Rectal smooth muscle tissue (tissue), 1 donor: ENCODE measurements around the gene EML1.

Experiments used
- H3K27ac ChIP-seq: one replicate; pipeline ENCODE4 v1.7.0; 2013; ENCODE audit warnings: low read depth, low read length, inconsistent platforms
- H3K27me3 ChIP-seq: one replicate; pipeline ENCODE4 v1.7.0; 2013; ENCODE audit warnings: low read length; ENCODE audit not compliant: control insufficient read depth, insufficient read depth
- H3K36me3 ChIP-seq: one replicate; pipeline ENCODE4 v1.7.0; 2013; ENCODE audit warnings: low read length; ENCODE audit not compliant: control insufficient read depth, insufficient read depth
- H3K4me1 ChIP-seq: one replicate; pipeline ENCODE4 v1.7.0; 2013; ENCODE audit warnings: low read length; ENCODE audit not compliant: control insufficient read depth, insufficient read depth
- H3K4me3 ChIP-seq: one replicate; pipeline ENCODE4 v1.7.0; 2013; ENCODE audit warnings: low read length
- H3K9ac ChIP-seq: one replicate; pipeline ENCODE4 v1.7.0; 2013; ENCODE audit warnings: low read length

The EML1 gene

DNA sequence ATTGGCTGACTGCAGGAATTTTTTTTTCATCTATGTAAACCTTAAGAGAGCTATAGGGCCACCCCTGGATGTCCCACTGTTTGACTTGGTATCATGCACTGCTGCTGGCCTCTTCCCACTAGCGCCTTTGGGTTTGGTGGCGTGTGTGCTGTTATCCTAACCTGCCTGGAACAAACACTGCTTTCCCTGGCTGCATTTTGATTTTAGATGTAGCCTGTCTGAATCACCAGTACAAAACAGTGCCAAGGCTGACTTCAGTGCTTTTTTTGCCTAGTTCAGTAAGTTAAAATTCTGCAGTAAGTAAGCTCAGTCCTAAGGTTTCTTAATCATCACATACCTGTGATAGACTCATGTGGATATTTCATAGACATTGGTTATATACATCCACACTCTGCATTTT lies 99.2 kb downstream of the EML1 start:
- Histone ChIP-seq H3K27ac (no peak overlapping the region), H3K36me3 (no peaks in the 10 kb centered on the region)

DNA sequence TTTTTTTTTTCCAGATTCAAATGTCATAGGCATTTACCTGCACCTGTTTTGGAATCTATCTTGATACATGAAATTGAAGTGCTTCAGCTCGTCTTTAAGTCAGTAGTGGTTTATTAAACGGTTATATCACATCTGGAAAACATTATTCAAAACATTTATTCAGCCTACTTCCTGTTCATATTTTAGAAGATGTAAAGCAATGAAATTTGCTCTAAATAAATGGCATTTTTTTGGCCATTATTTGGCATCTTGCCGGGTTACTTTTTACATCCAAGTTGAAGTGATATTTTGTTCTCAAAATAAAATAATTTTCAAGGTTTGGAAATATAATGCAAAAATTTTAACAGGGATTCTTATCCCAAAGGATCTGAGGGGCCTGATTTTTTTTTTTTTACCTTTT lies 103.1 kb downstream of the EML1 start:
- Histone ChIP-seq H3K4me1 (no peaks in the 10 kb centered on the region), H3K36me3 (peaks cover 2% of the 10 kb centered on the region), H3K4me3 (no peak overlapping the region), H3K27ac (no peak overlapping the region), H3K27me3 (no peaks in the 10 kb centered on the region), H3K9ac (no peak overlapping the region)

More for the DNA sequence above, 99.2 kb downstream of the EML1 start:
- H3K9ac ChIP-seq: no peak overlapping the region
- no peak overlapping the region for H3K4me3 ChIP-seq
- H3K27me3 ChIP-seq: no peaks in the 10 kb centered on the region
- no peaks in the 10 kb centered on the region for H3K4me1 ChIP-seq

DNA sequence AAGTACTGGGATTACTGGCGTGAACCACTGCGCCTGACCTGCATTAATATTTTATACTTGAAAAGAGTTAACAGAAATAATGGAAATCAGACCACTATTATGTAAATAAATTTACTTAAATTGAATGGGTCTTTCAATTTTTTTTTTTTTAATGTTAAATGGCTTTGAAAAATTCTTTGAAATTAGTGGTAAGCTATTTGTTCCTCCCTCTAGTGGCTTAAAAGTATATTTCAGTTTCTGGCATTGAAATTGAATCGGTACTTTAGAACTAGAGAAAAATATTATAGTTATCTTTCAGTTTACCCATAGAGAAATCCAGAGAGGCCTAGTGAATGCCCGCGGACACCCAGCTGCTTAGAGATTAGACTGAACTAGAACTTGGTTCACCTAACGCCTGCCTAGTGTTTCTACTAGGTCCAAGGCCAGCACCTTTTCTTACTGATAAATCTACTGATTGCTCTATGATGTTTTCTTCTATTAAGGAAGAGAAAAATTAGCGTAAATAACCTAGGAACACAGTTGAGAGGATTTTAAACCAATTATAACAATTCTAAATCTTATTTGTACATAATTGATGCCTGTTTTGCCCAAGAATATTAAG lies 106.5 kb downstream of the EML1 start:
- H3K4me3 ChIP-seq: no peak overlapping the region
- no peaks in the 10 kb centered on the region for H3K4me1 ChIP-seq
- no peak overlapping the region for H3K27ac ChIP-seq
- no peak overlapping the region for H3K9ac ChIP-seq
- H3K36me3 ChIP-seq: peaks cover 2% of the 10 kb centered on the region
- no peaks in the 10 kb centered on the region for H3K27me3 ChIP-seq

DNA sequence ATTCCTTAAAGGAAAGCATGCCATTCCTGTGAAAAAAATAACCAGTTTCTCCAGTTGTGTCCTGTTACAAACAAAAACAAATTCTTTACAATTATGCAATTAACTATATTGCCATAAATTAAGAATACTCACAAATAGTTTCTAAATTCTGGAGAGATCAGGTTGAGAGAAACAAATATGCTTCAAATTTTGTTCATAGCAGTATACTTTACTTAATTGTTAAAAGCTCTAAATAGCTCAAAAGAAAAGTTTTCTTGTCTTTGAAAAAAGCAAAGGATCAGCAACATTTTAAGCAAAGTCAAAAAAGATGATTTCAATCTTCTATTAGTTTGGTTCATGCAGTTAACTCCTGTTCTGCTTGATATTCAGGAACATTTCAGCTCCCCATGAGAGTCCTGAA lies 109.7 kb downstream of the EML1 start:
- H3K9ac ChIP-seq: no peak overlapping the region
- no peaks in the 10 kb centered on the region for H3K27me3 ChIP-seq
- no peak overlapping the region for H3K27ac ChIP-seq
- H3K4me3 ChIP-seq: no peak overlapping the region
- no peaks in the 10 kb centered on the region for H3K4me1 ChIP-seq
- H3K36me3 ChIP-seq: peaks cover 2% of the 10 kb centered on the region

DNA sequence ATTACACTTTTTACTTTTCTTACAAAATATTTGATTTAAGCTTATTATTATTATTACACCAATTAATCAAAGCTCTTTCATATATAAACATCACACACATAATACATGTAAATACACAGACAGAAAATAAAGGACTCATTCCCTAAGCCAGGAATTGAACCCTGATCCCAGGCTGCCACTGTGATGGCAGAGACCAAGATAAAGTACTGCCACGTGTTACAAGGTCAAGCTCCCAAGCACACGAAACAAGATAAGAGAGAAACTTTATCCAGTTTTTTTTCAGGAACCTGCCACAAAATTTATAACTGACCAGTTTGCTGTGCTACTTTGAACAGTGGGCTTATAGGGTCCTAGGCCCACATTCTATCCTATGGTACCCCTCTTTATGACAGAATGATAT lies 111.3 kb downstream of the EML1 start:
- Histone ChIP-seq H3K27ac (no peak overlapping the region), H3K4me3 (no peak overlapping the region), H3K4me1 (no peaks in the 10 kb centered on the region), H3K27me3 (no peaks in the 10 kb centered on the region), H3K9ac (no peak overlapping the region), H3K36me3 (peaks cover 2% of the 10 kb centered on the region)

DNA sequence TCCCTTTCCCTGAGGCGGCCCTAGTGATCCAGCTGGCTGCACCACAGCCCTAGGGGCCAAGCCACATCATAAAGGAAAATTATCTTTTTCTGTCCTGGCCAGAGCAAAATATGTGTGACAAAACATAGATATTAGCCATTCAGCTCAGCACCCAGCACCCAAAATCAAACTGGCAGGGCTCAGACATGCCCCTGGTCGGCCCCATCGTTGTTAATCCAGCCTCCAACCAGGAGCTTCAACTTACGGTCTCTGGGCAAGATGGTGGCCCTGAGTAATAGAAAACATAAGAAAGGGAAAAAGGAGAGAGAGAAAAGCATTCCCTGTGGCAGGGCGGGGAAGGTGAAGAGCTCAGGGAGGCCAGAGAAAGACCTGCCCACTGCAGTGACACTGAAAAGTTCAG lies 111.9 kb downstream of the EML1 start:
- no peaks in the 10 kb centered on the region for H3K27me3 ChIP-seq
- peaks cover 3% of the 10 kb centered on the region for H3K36me3 ChIP-seq
- no peak overlapping the region for H3K9ac ChIP-seq
- no peaks in the 10 kb centered on the region for H3K4me1 ChIP-seq
- H3K27ac ChIP-seq: no peak overlapping the region
- H3K4me3 ChIP-seq: no peak overlapping the region

DNA sequence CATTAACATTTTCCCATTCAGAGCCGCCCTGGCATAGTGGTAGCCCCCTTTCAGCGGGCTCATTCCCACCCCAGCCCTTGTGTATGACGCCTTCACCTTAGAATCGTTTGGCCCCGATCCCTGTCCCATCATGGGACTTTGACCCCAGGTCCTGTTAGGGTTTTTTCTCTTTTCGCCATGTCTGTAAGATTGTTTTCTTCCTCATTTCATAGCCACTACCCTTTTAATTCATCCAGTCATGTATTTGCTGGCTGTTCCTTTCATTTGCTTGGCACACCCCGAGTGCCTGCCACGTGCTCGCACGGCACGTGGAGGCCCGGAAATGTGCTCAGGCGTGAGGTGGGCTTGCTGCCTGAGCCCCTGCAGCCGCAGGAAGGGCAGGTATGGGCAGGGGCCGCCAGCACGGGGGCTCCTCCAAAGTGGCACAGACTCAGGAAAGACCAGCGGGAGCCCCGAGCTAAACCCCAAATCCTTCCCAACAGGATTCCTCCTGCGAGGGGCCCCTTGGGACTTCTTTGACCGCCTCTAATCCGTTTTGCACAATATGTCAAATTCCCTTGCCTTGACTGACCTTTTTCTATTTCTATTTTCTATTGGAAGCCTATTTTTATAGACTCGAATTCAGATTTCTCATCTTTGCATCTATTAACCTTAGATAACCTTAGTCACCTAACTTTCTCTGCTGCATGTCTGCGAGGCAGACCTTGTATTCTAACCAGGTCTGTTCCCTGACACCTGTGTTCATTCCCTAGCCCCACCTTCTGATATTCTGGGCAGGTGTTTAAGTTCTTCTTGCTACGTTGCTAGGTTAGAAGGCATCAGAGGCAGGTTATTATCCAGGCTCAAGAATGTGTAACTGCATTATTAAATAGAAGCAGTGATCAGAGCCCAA lies 114.8 kb downstream of the EML1 start:
- Histone ChIP-seq H3K9ac (no peak overlapping the region), H3K27ac (no peak overlapping the region), H3K36me3 (peaks cover 6% of the 10 kb centered on the region), H3K4me1 (no peaks in the 10 kb centered on the region), H3K4me3 (no peak overlapping the region), H3K27me3 (no peaks in the 10 kb centered on the region)

DNA sequence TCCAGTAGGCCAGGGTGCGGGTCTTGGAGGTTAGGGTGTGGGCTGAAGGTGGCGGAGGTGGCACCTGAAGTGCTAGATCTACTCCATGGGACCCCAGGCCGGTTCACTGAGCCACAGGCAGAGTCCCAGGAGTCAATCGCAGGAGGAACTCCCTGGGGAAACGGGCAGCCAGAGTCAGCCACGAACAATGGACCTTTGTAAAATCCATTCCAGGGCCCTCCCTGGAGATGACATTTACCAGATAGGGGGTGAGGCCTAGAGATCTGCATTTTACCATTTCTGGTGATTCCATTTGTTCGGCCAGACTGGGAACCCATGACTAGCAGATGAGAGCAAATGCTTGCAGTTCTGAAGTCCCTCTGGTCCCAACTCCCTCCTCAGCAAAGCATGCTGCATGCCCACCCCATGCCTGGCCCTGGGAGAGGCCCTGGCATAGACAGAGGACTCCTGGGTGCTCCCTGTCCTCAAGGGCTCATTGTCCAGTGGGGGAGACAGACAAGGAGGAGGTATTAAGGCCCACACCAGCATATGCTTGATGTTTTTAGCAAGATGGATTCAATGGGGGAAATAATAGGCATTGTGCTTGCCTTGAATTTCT lies 115.5 kb downstream of the EML1 start:
- Histone ChIP-seq H3K4me3 (no peak overlapping the region), H3K9ac (no peak overlapping the region), H3K4me1 (no peaks in the 10 kb centered on the region), H3K27me3 (no peaks in the 10 kb centered on the region), H3K36me3 (peaks cover 6% of the 10 kb centered on the region), H3K27ac (no peak overlapping the region)

DNA sequence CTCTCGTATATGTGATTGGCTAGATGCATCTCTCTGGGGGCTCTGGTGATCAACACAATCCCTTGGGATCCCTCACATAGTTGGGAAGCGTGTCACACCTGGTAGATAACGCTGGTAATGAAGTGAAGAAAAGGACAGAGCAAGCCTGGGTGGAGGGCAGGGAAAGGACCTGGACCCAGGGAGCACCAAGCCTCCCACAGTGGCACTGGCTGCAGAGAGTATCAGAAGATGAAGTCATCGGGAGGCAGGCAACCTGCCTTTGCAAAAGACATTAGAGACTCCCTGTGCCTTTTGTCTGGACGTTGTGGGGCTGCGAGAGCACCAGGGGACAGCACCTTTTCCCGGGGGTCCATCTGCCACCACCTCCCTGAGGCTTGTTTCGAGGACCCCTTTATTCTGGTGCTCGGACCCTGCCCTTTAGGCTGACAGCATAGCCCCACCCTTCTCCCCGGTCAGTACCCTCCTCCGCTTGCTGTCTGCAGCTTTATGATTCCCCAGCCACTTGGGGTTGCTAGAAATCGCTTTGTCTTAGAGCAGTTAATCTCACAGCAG lies 116.4 kb downstream of the EML1 start:
- H3K27me3 ChIP-seq: no peaks in the 10 kb centered on the region
- no peak overlapping the region for H3K27ac ChIP-seq
- peaks cover 10% of the 10 kb centered on the region for H3K36me3 ChIP-seq
- no peak overlapping the region for H3K9ac ChIP-seq
- no peaks in the 10 kb centered on the region for H3K4me1 ChIP-seq
- no peak overlapping the region for H3K4me3 ChIP-seq

DNA sequence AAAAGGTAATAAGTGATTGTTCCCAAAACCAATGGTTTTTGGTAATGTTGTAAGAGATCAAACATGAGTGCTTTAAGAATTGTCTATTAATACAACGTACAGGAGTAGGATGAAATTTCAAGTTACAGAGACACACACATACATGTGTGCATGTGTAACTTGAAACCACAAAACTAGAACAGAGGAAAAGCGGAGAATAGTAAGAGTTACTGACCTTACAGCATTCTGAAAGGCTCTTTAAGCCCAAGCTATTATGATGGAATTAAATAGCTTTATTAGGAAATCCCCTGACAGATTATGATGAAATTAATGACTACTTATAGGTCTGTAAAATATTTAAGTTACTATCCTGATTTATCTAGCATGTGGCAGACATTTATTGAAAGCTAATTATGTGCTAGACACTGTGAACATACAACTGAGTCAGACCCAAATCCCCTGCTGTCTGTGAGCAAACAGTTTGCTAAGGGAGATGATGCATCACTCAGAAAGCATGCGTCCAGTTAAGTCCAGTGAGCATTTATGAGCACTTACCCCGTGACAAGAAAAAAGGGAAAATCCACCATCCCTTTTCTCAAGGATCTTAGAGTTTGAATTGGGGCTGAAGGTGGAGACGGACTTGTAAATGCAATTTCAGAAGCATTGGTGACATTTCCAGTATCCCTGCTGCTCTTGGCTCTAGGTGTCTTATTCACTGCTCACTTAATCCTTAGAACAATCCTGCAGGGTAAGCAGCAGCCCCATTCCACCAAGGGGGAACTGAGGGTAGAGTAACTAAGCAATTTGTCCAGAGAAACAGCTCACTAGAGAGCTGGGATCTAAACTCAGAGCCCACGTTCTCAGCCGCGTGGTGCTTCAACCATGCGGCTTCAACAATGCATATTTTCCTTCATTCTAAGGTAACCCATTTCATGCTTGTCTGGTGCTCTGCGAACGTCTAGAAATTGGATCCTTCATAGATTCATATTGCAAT lies 117.4 kb downstream of the EML1 start:
- no peaks in the 10 kb centered on the region for H3K27me3 ChIP-seq
- no peak overlapping the region for H3K4me3 ChIP-seq
- no peak overlapping the region for H3K27ac ChIP-seq
- H3K4me1 ChIP-seq: no peaks in the 10 kb centered on the region
- H3K9ac ChIP-seq: no peak overlapping the region
- H3K36me3 ChIP-seq: peaks cover 10% of the 10 kb centered on the region

DNA sequence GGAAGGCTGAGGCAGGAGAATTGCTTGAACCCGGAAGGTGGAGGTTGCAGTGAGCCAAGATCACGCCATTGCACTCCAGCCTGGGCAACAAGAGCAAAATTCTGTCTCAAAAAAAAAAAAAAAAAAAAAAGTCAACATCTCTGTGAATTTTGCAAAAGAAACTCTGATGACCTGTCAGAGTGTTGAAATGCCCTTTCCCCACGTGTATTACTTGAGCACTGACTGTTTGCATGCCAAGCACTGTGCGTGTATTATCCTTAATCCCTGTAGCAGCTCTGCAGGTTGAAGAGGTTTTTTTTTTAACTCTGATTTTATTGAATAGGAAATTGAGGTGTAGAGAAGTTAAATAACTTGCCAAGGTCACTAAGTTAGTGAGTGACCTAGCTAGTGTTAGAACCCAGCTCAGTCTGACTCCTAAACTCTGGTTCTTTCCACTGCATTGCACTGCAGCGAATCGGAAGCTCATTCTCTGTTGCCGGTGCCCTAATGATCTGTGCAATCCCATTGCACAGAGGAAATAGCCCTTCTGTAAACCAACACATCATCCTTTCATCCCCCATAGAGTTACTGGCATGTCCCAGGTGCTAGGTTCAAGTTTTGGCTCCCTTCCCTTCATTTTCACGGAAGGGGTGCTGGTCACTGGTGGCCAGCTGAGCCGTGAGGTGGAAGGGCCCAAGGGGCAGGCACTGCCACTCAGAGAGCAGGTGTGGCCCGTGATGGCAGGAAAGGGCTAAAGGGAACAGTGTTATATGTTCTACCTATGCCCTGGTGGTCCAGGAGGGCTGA lies 122.3 kb downstream of the EML1 start:
- H3K4me1 ChIP-seq: no peaks in the 10 kb centered on the region
- H3K27me3 ChIP-seq: no peaks in the 10 kb centered on the region
- no peak overlapping the region for H3K27ac ChIP-seq
- H3K9ac ChIP-seq: no peak overlapping the region
- no peak overlapping the region for H3K4me3 ChIP-seq
- peaks cover 15% of the 10 kb centered on the region for H3K36me3 ChIP-seq
